Medulla oblongata (tissue), 1 donor: ENCODE data around the gene SAMD10.
A peak's percentile ranks its signal among the peaks of the same experiment; 100 is the strongest.
"Not testable (repeated sequence)": the region's sequence is repeated elsewhere in the genome, so short reads cannot be mapped to it uniquely, and the experiment has no call there.

Experiments used
- DNase-seq: peaks from one replicate; pipeline ENCODE4 v3.0.0-alpha.2; 2015; ENCODE audit errors: extremely low spot score

The SAMD10 gene

DNA sequence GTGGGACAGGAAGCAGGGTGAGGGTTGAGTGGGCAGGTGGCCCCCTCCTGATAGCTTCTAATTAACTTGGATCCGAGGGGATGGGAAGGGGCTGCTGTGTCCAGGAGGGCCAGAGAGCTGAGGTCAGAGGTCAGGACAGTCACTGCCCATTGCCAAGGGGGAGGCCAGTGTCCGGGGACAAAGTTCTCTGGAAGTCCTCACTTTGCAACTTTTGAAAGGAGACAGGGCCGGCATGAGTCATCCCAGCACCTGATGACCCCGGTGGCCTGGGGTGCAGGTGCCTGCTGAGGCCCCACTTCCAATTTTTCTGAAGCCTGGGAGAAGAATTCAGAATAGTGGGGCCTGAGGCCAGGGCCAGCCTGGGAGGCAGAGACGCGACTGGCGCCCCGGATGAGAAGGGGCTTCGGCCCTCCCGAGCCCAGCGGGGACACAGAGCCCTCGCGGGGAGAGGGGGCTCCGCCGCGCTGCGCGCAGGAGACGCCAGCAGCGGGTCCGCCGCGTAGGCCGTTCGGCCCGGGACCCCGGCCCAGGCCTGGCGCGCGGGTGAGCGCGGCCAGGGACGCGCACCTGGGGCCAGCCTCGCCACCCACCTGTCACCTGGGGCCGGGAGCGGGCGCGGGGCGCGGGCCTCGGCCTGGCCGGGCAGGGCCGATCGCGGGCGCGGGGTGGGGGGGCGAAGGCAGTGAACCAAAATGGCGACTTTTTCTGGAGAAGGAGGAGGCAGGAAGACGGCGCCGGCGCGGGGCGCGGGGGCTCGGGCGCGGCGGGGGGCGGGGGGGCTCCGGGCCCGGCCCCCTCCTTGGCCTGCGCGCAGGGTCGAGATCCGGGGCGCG is 10.3 kb downstream of the SAMD10 start:
- no peak for DNase-seq

DNA sequence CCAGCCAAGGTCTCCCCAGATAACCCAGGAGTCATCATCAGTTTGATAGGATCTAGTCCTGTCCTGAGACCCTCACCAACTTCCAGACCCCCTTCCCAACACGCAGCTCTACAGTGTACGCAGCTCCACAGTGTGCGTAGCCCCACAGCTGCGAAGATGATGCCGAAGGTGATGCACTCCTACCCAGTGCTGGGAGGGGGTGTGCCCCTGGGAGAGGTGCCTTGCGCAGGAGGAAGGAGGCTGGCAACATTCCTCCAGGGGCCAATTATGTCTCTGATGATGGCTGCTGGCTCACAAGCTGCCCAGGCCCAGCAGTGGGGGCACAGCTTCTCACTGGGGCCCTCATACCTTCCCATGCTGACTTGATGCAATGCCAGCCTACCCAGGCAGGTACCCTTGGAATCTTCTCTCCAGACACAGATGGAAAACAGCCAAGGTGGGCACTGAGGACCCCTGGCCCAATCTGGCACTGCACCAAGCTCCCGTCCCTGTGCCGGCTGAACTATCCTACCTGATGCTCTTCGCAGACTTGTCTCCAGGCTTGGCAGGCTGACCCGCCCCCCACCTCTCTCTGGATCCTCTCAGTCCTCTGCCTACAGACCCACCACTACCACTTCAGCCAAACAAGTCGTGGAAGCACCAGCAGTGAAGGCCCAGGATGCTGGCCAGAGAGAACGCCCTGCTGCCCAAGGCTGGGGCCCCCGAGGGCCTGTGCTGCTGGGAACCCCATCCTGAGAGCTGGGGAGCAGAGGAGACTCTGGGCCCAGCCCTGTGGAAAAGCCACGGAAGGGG is 11.1 kb downstream of the SAMD10 start:
- no peak for DNase-seq

DNA sequence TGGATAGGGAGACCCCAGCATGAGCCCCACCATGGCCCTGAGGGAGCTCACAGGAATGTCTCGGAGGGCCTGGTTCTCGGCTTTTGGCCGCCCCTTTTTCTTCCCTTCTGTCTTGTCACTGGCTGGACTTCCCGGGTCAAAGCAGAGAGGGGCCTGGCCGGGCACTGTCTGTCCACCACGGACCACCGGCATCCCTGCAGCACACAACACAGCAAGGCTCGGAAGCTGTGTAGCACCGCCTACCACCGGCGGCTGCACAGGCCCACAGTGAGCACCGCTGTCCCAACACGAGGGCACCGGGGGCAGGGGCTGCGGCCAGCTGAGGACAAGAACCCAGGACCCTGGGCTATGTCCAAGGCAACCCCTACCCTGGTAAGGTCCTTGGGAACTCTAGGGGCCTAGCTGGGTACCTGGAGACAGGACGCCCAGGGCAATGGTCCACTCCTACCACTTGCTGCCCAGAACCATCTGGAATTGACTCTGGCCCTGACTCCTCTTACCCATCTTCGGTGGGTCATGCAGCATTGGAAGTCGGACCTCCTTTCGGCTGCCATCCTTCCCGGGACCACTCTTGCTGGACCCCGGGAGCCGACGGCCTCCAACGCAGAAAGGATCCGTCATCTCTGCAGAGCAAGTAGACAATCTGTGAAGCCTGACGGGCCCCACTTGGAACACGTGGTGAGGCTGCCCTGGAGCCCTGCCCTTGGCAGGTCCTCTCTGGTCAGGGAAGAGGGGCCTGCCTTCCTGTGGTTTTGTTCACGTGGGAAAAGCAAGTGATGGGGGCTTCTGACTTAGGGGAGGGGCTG is 11.9 kb downstream of the SAMD10 start:
- DNase-seq: no peak

DNA sequence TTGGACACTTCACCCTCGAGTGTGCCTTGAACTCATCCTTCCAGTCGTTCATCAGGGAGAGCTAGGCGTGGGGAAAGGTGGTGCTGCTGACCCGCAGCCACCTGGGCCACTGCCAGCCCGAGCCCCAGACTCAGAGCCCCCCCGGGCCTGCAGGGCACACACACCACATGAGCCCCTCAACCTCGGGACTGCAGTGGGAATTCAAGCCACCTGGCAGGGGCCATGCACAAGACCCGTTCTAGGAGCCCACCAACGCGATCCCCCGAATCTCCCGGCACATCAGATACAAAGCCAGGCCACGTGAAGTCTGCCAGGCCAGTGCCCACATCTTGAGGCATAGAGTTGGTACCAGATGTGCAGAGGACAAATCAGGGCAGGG is 12.5 kb downstream of the SAMD10 start:
- no peak for DNase-seq

DNA sequence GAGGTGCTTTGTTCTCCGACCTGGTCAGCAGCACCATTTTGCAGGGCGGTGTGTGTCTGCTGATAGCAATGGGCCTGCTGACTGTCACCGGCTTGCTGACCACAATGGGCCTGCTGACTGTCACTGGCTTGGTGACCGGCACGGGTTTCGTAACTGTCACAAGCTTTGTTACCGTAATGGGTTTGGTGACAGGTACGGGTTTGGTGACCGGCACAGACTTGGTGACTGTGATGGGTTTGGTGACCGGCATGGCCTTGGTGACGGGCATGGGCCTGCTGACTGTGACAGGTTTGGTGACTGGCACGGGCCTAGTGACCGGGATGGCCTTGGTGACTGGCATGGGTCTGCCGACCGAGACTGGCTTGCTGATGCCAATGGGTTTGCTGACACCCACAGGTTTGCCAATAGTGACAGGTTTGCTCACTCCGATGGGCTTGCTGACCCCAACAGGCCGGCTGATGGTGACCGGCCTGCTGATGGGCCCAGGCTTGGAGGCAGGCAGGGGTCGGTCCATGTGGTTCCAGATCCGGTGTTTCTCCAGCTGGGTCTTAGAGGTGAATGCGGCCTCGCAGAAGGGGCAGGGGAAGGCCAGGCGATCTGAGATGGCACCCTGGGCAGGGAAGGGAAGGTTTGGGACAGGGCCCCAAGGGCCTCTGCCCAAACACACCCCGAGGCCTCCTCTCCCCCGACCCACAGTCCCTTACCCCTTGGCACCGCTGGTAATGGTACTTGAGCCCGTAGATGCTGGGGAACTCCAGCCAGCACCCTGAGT is 13.1 kb downstream of the SAMD10 start:
- no peak for DNase-seq

DNA sequence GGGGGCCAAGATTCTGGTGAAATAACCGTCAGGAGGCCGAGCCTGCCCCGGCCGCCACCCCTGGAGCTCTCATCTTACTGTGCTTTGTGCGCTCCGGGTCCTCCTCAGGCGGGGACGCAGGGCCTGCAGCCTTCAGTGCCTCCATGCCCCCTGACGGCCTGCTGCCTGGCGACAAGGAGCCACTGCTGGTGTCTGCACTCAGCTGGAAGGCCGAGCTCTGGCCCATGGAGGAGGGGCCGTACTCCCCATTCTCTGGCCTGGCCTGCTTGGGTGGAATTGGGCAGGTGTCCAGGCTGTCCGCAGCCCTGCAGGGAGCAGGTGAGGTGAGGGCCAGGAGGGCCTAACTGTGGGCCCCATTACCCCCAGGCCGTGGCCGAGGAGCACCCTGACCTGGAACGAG is 15.0 kb downstream of the SAMD10 start:
- no peak for DNase-seq

DNA sequence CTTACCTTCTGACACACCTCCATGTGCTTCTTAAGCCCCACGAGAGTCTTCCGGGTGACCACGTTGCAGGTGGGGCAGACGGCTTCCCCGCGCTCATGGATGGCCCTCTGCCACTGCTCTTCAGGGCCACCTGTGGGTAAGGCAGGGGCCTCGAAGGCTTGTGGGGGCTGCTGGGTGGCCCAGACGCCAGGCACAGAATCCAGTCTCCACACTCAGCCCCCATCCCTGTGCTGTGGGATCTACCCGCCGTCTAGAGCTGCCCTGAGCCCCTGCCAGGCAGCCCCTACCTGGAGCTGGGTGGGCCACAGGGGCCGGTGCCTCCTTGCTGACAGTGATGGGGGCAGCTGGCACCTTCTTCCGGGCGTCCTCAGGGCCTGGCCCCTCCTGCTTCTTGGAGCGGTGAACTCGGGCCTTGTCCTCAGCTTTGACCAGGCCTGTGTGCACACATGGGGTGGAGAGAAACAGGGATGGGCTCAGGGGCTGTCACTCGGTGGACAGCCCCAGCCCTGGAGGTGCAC is 15.6 kb downstream of the SAMD10 start:
- no peak for DNase-seq

DNA sequence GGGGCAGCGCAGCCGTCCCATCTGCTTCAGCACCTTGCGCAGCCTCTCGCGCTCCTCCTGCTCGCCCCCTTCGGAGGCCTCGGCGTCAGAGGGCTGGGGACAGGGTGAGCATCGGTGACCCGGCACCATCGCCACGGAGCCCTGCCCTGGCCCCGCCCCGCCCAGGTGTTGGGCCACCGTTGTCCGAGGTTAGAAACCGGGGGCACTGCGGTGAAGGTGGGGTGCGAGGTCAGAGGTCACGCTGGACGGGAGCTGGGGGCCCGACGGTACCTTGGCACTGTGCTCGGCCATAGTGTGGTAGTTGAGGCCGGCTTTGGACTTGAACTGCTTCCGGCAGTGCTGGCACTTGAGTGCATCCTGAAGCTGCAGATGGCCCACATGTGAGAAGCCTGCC is 16.1 kb downstream of the SAMD10 start:
- DNase-seq: no peak

DNA sequence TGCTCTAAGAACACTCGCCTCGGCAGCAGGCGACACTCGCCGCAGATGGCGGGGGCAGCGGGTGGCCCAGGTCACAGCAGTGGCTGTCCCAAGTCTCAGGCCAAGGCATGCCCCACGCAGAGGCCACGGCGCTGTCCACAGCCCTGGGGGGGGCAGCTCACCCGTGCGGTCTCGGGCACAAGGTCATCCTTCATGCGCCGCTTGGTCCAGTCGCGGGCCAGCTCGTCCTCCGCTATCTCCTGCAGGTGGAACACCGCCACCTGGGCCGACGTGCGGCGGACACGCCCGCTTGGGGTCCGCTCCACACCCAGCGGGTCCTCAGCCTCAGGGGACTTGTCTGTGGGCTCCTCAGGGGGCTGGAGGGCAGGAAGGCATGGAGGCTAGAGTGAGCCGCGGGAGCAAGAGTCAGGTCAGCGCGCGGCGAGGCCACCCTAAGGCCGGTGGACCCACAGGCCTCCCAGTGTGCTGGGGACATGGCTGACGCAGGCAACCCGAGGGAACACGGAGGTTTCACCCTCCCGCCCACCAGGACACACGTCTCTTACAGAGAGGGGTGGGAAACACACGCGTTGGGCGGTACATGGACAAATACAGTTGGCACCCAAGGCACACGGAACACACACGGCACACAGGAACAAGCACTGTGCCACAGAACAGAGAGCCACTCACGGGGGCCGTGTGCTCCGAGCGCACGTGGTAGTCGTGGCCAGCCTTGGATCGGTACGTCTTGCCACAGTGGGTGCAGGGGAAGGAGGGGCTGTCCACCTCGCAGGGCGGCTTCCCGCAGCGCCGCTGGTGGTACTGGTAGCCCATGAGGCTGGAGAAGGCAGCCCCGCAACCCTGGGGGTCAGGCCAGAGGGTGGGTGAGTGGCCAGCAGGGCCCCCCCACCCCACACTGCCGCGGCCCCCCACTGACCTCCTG is 16.8 kb downstream of the SAMD10 start:
- no peak for DNase-seq

DNA sequence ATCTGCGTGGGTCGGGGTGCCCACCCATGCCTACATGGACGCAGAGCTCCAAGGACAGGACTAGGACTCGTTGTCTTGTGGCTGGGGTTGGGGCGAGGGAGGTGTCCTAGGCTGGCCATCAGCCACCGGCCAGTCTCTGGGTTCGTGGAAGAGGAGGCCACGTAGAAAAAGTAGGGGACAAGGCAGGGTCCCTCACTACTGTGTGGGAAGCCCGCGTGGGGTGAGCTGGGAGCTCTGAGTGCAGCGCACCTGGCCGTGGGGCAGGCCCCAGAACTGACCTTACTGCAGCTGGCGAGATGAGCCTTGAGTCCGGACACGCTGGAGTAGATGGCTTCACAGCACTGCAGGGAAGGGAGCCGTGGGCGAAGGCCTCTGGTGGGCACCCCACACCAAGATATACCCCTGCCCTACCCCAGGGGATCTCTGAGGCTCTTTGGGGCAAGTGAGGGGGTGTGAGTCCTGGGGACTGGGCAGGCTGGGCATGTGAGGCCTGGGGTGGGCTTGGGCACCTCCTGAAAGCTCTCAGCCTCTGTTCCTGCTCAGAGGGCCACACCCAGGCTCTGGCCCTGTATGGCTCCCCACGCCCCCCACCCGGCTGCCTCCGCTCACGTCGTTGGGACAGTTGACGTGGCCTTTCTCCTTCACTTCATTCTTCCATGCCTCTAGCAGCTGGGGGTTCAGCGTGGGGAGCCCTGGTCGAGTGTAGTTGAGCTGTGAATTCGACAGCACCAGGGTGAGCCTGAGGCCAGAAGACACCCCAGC is 17.6 kb downstream of the SAMD10 start:
- DNase-seq: no peak

DNA sequence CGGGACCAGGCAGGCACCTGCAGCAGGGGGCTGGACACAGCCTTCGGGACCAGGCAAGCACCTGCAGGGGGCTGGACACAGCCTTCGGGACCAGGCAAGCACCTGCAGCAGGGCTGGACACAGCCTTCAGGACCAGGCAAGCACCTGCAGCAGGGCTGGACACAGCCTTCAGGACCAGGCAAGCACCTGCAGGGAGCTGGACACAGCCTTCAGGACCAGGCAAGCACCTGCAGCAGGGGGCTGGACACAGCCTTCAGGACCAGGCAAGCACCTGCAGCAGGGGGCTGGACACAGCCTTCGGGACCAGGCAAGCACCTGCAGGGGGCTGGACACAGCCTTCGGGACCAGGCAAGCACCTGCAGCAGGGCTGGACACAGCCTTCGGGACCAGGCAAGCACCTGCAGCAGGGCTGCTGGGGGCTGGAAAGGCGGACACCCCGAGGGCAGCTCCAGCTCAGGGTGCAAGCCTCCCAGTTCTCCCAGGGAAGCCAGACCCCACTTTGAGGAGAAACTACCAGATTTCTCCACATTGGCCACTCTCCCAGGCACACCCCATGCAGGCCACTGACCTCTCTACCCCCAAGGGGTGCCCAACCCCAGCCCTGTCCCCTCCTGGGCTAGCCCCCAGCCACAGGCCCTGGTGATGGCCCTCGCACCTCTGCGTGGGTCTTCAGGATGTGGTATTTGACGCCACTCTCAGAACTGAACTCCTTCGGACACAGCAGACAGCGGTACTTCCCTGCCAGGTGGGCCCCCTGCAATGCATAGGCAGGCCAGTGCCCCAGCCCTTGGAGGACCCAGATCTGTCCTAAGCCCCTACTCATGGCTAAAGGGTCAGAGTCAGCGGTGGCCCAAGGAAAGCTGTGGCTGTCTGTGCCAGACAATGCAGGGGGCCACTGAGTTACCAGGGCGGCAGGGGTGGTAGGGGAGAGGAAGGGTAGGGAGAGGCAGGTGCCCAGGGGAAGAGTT is 18.5 kb downstream of the SAMD10 start:
- DNase-seq: not testable (repeated sequence)

DNA sequence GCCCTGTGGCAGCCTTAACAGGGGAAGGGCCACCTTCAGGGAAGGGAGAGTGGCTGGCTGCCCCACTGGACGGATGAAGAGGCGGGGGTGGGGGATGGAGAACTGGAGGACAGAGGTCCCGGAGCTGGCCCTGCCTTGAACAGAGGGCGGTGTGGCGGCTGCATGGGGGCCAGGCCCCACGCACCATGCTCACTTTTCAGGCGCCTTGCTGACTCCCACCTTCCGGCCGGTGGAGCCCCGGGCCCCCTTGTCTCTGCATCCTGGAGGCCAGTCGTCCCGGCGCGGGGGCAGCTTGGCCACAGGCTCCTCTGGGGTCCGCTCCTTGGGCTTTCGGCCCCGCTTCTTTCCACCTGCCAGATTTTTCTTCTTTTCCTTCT is 19.8 kb downstream of the SAMD10 start:
- no peak for DNase-seq

DNA sequence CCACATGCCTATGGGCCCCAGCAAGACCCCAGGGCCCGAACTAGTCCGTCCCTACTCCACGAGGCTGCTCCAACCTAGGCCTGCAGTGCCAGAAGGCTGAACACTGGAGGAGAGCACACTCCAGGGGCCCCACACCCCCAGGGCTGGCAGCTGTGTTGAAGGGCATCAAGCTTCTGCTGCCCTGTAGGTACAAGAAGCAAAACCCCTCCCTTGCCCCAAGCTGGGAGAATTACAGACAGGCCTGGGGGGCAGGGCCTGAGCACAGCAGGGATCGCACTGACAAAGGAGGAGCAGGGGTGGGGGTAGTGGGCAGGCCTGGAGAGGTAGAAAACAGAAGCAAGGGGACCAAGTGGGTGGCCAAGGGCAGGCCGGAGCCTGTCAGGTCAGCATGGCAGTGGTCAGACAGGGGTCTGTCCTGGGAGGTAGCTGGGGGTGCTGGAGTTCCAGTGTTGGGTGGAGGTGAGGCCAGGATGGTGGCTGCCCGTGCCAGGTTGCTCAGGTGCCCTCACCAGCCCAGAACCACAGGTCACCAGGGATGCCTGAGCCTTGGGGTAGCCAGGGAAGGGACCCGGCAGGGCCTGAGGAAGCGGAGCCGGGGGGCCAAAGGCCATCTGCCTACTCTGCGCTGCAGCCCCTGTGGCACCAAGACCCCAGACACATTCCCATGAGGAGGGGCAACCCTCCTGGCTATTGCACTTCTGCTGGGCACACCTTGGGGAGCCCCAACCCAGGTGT is 20.3 kb downstream of the SAMD10 start:
- no peak for DNase-seq

DNA sequence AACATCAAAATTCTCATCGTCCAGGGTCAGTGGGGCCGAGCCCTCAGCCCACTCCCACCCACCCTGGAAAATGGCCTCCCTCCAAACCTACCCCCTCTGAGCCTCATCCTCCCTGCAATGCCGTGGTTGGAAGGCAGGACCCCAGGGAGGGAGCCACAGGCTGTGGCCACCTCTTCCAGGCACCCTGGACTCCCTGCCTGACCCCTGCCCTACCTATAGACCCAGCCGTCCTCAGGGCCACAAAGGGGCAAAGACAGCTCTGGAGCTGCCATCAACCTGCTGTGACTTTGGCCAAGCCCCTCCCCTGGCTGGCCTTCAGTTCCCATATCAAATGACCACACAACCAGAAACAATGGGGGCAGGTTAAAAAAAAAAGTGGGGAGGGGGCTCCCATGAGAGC is 21.0 kb downstream of the SAMD10 start:
- DNase-seq: no peak

DNA sequence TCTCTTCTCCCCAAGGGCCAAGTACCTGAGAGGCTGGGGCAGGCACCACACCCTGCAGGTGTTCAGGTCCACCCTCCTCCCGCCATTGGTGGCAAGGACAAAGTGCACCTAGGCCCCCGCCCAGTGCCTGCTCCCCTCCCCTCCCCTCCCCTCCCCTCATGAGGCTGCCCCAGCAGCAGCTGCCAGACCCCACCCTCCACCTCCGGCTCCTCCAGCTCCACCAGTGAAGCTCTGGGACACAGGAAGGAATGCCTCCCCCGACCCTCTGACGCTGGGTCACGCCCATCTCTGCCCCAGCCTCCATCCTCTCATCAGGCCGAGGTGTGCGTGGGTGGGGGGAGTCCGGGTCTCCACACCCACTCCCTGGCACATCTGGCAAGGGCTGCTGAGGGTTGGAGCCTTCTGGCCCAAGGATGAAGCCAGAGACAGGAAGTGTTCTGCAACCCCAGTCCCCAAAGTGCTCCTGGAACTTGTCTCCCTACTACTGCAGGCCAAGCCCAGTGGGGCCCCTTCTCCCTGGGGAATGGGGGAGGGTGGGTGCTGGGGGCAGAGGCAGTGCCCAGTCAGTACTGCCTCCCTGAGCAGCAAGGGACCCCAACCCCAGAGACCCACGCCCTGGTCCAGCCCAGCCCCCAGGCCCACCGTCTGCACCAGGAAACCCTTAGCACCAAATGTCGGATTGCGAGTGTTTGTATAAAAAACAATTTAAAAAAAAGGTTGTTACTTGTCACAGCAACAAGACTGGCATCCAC is 21.6 kb downstream of the SAMD10 start:
- DNase-seq: no peak

DNA sequence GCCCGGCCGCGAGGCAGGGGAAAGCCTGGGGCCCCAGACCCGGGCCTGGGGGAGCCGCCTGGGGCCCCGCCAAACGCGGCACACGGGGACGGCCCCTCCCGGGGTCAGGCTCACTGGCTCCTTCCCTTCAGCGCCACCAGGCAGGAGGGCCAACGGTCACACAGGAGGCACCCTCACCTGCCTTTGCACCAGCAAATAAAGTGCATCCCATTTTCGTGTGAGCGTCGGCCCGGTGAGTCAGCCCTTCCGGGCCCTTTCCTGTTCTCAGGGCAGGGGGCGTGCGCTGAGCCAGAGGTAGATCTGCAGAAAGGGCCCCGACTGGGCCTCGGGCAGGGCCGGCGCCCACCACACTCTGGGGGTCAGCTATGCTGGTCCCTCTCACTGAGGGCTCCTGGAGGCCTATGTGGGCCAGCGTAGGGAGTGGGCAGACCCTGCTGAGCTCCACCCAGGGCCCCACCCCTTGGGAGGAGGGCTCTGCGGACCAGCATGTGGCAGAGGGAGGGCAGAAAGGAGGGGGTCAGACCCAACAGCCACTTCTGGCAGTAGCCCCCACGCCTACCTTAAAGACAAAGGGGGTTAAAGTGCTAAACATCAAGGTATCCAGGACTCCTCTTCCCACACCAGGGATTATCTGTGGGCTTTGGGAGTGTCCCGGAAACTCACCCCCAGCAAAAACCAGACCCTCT is 22.3 kb downstream of the SAMD10 start:
- DNase-seq: peak; percentile 64
